Esophagus muscularis mucosa (tissue), 4 donors: ENCODE data around the gene NIP7.

Experiments
- CTCF ChIP-seq, 3 experiments: fragments of 200-600 bp in 2 of 3; fragments of 450-650 bp in 1 of 3; sonication (generic) in 2 of 3; IDR thresholded peaks; one replicate each; pipeline ENCODE4 v1.5.1; 2017 to 2019; ENCODE audit warnings: antibody characterized with exemption in 3 of 3, mild to moderate bottlenecking in 2 of 3, moderate library complexity in 1 of 3
- EP300 ChIP-seq: sonication (generic); formaldehyde crosslinking; IDR thresholded peaks from one replicate; pipeline ENCODE4 v1.6.1; 2017; ENCODE audit warnings: antibody characterized with exemption
- POLR2AphosphoS5 ChIP-seq, 2 donors: sonication (generic); formaldehyde crosslinking; IDR thresholded peaks; one replicate each; pipeline ENCODE4 v1.6.1; 2017; ENCODE audit warnings: antibody characterized with exemption in 2 of 2

DNA sequence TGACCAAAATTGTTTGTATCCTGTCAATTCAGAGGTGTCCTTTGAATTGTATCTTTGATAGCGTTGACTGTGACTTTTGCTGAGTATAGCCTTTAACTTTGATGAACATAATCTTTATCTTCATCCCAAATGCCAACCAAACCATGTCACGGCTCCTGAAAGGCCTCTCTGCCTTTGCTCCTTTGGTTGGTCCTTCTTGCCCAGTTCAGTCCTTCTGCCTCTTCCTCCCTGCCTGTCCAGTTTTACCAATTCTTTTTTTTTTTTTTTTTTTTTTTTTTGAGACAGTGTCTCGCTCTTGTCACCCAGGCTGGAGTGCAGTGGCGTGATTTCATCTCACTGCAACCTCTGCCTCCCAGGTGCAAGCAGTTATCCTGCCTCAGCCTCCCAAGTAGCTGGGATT, 41.3 kb upstream of the NIP7 start:
- TF ChIP-seq CTCF (IDR thresholded peaks at IDR 0.05) (no peak), EP300 (no peak), POLR2AphosphoS5 (IDR thresholded peaks at IDR 0.05) (no peak)
